A673 (cell line): ENCODE data around the gene BANP.
A peak's percentile ranks its signal among the peaks of the same experiment; 100 is the strongest.
"Not testable (repeated sequence)": the region's sequence is repeated elsewhere in the genome, so short reads cannot be mapped to it uniquely, and the experiment has no call there.

Experiments
- CTCF ChIP-seq: fragments of 300-800, 200-600 bp; sonication (generic); conservative IDR thresholded peaks from 2 replicates; pipeline ENCODE4 v1.5.1; 2017; ENCODE audit warnings: low read depth, mild to moderate bottlenecking, antibody characterized with exemption, low read length, moderate library complexity, mixed read lengths
- EZH2 ChIP-seq: fragments of 200-600 bp; sonication (generic); IDR thresholded peaks from 2 replicates; pipeline ENCODE4 v1.6.1; 2017; ENCODE audit warnings: borderline replicate concordance, low read depth, mild to moderate bottlenecking, mixed read lengths, antibody characterized with exemption, low read length; ENCODE audit not compliant: poor library complexity, severe bottlenecking

GRCh38 chr16:87983072-87983736 lies 32.0 kb downstream of the BANP start:
- TF ChIP-seq CTCF, result peak; percentile 48
- TF ChIP-seq EZH2, result not testable (repeated sequence)
